ENCODE results near the gene DPF1. TPM values are rescaled to one million over a fixed set of nuclear protein-coding genes. Genes with fewer than 3 reads are reported as not detected.

The DPF1 gene
- total RNA-seq, 1 donor from 2014 or later = 6.0 TPM

DNA sequence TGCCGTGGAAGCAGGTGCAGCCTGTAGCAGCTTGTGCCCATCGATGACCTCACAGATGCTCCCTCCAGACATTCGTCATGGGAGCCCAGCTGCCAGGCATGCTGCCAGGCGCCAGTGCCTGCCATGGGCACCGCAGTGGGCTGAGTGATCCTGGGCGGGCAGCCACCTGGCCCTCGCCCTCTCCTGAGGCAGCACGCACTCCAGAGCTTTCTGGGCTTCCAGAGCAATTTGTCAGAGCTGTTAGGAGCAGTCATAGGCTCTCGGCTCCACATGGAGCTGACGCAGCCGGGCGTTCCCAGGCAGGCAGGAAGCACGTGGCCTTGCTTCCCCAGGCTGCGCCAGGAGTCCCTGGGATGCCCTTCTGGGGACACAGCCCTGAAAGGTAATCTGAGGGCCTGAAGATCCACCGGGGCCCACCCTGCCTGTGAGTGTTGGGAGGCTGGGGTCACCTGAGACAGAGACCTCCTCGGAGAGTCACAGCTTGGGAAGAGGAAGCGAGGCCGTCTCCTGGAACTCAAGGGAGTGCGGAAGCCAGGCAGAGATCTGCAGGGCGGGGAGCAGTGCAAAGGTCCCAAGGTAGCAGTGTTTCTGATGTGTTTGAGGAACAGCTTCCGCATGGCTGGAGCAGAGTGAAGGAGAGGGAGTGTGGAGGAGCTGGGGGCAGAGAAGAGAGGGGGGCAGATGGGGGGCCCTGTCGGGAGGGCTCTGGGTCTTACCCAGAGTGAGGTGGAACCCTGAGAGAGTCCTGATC, 50.6 kb downstream of the DPF1 start:
- Mint-ChIP-seq H3K27ac (ENCODE audit: unreplicated experiment) (no peak overlapping the region), H3K4me3 (ENCODE audit: unreplicated experiment) (peak overlapping the region; percentile 42)

DNA sequence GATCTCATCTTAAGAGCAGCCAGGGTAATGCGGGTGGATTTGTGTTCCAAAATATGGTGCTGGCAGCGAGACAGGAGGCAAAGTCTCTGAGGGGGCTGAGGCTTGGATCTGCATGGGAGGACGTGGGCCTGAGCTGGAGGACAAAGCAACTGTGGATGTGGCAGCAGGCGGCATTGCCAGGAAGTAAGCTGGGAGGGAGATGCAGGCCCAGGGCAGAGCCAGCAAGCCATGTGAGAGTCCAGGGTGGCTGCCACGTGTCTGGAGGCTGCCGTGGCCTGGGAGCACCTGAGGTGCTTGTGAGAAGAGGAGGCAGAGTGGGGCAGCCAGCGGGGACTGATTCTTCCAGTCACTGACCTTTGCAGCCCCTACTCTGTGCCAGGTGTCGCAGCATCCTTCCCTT, 52.0 kb downstream of the DPF1 start:
- no peaks in the 10 kb centered on the region for H3K9me3 Mint-ChIP-seq (ENCODE audit: unreplicated experiment)
- H3K4me3 Mint-ChIP-seq (ENCODE audit: unreplicated experiment) = peak overlapping the region; percentile 62
- H3K27me3 Mint-ChIP-seq (ENCODE audit: unreplicated experiment) = peaks cover 17% of the 10 kb centered on the region
- TF ChIP-seq CTCF (IDR thresholded peaks at IDR 0.05; ENCODE audit: unreplicated experiment) = no peak
- peak overlapping the region; percentile 64 for H3K27ac Mint-ChIP-seq (ENCODE audit: unreplicated experiment)
- H3K36me3 Mint-ChIP-seq (ENCODE audit: low read depth, unreplicated experiment) = peaks cover 10% of the 10 kb centered on the region
- no peak for DNase-seq (ENCODE audit: low spot score)
- H3K4me1 Mint-ChIP-seq (ENCODE audit: unreplicated experiment) = peaks cover 5% of the 10 kb centered on the region

More for the DNA sequence above, 50.6 kb downstream of the DPF1 start:
- Mint-ChIP-seq H3K4me1 (ENCODE audit: unreplicated experiment) (peaks cover 5% of the 10 kb centered on the region), H3K36me3 (ENCODE audit: low read depth, unreplicated experiment) (peaks cover 10% of the 10 kb centered on the region), H3K9me3 (ENCODE audit: unreplicated experiment) (no peaks in the 10 kb centered on the region), H3K27me3 (ENCODE audit: unreplicated experiment) (peaks cover 17% of the 10 kb centered on the region)
- DNase-seq (ENCODE audit: low spot score) = no peak
- TF ChIP-seq CTCF (IDR thresholded peaks at IDR 0.05; ENCODE audit: unreplicated experiment) = no peak

GRCh38 chr19:38170334-38170733, 53.7 kb downstream of the DPF1 start:
- H3K4me1 Mint-ChIP-seq (ENCODE audit: unreplicated experiment) = peaks cover 5% of the 10 kb centered on the region
- TF ChIP-seq CTCF (IDR thresholded peaks at IDR 0.05; ENCODE audit: unreplicated experiment) = no peak
- DNase-seq (ENCODE audit: low spot score) = no peak

GRCh38 chr19:38168637-38169036, 55.4 kb downstream of the DPF1 start:
- Mint-ChIP-seq H3K4me3 (ENCODE audit: unreplicated experiment) (no peak overlapping the region), H3K36me3 (ENCODE audit: low read depth, unreplicated experiment) (peaks cover 31% of the 10 kb centered on the region), H3K27ac (ENCODE audit: unreplicated experiment) (peak overlapping the region; percentile 61), H3K4me1 (ENCODE audit: unreplicated experiment) (peaks cover 5% of the 10 kb centered on the region), H3K9me3 (ENCODE audit: unreplicated experiment) (no peaks in the 10 kb centered on the region), H3K27me3 (ENCODE audit: unreplicated experiment) (peaks cover 16% of the 10 kb centered on the region)
- no peak for TF ChIP-seq CTCF (IDR thresholded peaks at IDR 0.05; ENCODE audit: unreplicated experiment)
- DNase-seq (ENCODE audit: low spot score) = no peak

More at GRCh38 chr19:38170334-38170733, 53.7 kb downstream of the DPF1 start:
- H3K36me3 Mint-ChIP-seq (ENCODE audit: low read depth, unreplicated experiment) = peaks cover 19% of the 10 kb centered on the region
- no peaks in the 10 kb centered on the region for H3K9me3 Mint-ChIP-seq (ENCODE audit: unreplicated experiment)
- H3K4me3 Mint-ChIP-seq (ENCODE audit: unreplicated experiment) = no peak overlapping the region
- H3K27ac Mint-ChIP-seq (ENCODE audit: unreplicated experiment) = no peak overlapping the region
- peaks cover 14% of the 10 kb centered on the region for H3K27me3 Mint-ChIP-seq (ENCODE audit: unreplicated experiment)

DNA sequence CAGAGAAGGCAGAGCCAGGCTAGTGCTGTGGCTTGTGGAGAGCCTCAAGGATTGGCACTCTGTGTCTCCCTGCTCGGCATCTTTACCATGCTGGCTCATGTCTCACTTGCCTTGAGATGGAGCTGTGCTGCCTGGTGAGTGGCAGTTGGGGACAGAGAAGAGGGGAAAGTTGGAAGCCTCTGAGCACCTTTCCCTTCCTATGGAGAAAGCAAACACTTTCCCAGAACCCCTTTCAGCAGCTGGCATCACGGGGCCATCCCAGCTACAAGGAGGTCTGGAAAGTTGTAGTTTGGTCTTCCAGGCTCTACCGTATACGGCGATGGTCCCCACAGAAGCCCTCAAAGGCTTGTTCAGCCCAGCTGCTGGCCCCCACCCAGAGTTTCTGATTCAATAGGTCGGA, 58.7 kb downstream of the DPF1 start:
- Mint-ChIP-seq H3K27me3 (ENCODE audit: unreplicated experiment) (peaks cover 2% of the 10 kb centered on the region), H3K4me1 (ENCODE audit: unreplicated experiment) (no peaks in the 10 kb centered on the region), H3K36me3 (ENCODE audit: low read depth, unreplicated experiment) (peaks cover 48% of the 10 kb centered on the region), H3K9me3 (ENCODE audit: unreplicated experiment) (no peaks in the 10 kb centered on the region), H3K27ac (ENCODE audit: unreplicated experiment) (no peak overlapping the region), H3K4me3 (ENCODE audit: unreplicated experiment) (no peak overlapping the region)
- no peak for DNase-seq (ENCODE audit: low spot score)
- no peak for TF ChIP-seq CTCF (IDR thresholded peaks at IDR 0.05; ENCODE audit: unreplicated experiment)

Measured in endothelial cell (in vitro differentiated cells).